ENCODE results near the gene TTC27.

Gene TTC27

GRCh38 chr2:32688541-32688940 lies 60.7 kb downstream of the TTC27 start:
- H3K4me3 ChIP-seq (ENCODE audit: low read depth, low read length), result no peak overlapping the region
- TF ChIP-seq CTCF (conservative IDR thresholded peaks at IDR 0.05; ENCODE audit: low read depth, low read length), result no peak
- DNase-seq (ENCODE audit: low read depth), result peak; percentile 65

- DNase-seq (ENCODE audit: low read depth), result no peak
- H3K4me3 ChIP-seq (ENCODE audit: low read depth, low read length), result no peak overlapping the region
- TF ChIP-seq CTCF (conservative IDR thresholded peaks at IDR 0.05; ENCODE audit: low read depth, low read length), result no peak
Observed at GRCh38 chr2:32691678-32692077, 63.8 kb downstream of the TTC27 start.

GRCh38 chr2:32696439-32696838 lies 68.6 kb downstream of the TTC27 start:
- no peak for DNase-seq (ENCODE audit: low read depth)
- H3K4me3 ChIP-seq (ENCODE audit: low read depth, low read length), result no peak overlapping the region
- no peak for TF ChIP-seq CTCF (conservative IDR thresholded peaks at IDR 0.05; ENCODE audit: low read depth, low read length)

GRCh38 chr2:32697156-32697555 lies 69.3 kb downstream of the TTC27 start:
- H3K4me3 ChIP-seq (ENCODE audit: low read depth, low read length), result no peak overlapping the region
- no peak for TF ChIP-seq CTCF (conservative IDR thresholded peaks at IDR 0.05; ENCODE audit: low read depth, low read length)
- peak; percentile 89 for DNase-seq (ENCODE audit: low read depth)

GRCh38 chr2:32699151-32699550 lies 71.3 kb downstream of the TTC27 start:
- no peak overlapping the region for H3K4me3 ChIP-seq (ENCODE audit: low read depth, low read length)
- no peak for TF ChIP-seq CTCF (conservative IDR thresholded peaks at IDR 0.05; ENCODE audit: low read depth, low read length)
- DNase-seq (ENCODE audit: low read depth), result no peak

- no peak for TF ChIP-seq CTCF (conservative IDR thresholded peaks at IDR 0.05; ENCODE audit: low read depth, low read length)
- H3K4me3 ChIP-seq (ENCODE audit: low read depth, low read length), result no peak overlapping the region
- no peak for DNase-seq (ENCODE audit: low read depth)
Observed at GRCh38 chr2:32701806-32702205, 74.0 kb downstream of the TTC27 start.

GRCh38 chr2:32702303-32703064 lies 74.6 kb downstream of the TTC27 start:
- no peak for TF ChIP-seq CTCF (conservative IDR thresholded peaks at IDR 0.05; ENCODE audit: low read depth, low read length)
- no peak for DNase-seq (ENCODE audit: low read depth)
- no peak overlapping the region for H3K4me3 ChIP-seq (ENCODE audit: low read depth, low read length)
